HL-60 (cell line): ENCODE measurements around the gene CAMK1D.

Experiments used
- DNase-seq, 2 experiments: peaks; one replicate each; pipeline ENCODE4 v3.0.0-alpha.2; 2010 to 2020; ENCODE audit warnings: low read depth in 1 of 2, low spot score in 1 of 2
- H3K27ac ChIP-seq: fragments of 250-450 bp; sonication (Bioruptor Pico); replicated peaks from 2 replicates; pipeline ENCODE4 v1.5.1; 2020; ENCODE audit warnings: mild to moderate bottlenecking, moderate library complexity
- H3K27me3 ChIP-seq: fragments of 250-450 bp; sonication (Bioruptor Pico); 2 replicates; pipeline ENCODE4 v1.5.1; 2021; ENCODE audit warnings: mild to moderate bottlenecking, moderate library complexity; ENCODE audit not compliant: insufficient read depth, poor library complexity, severe bottlenecking
- H3K4me3 ChIP-seq: replicated peaks from 2 replicates; pipeline ENCODE4 v1.5.1; 2011; ENCODE audit warnings: mild to moderate bottlenecking, control low read depth, low read length; ENCODE audit not compliant: insufficient read depth
- GABPA ChIP-seq: IDR thresholded peaks from 2 replicates; pipeline ENCODE4 v1.6.1; 2012; ENCODE audit warnings: low read depth
- POLR2AphosphoS5 ChIP-seq: IDR thresholded peaks from 2 replicates; pipeline ENCODE4 v1.6.1; 2012; ENCODE audit warnings: low read depth
- SPI1 ChIP-seq: IDR thresholded peaks from 2 replicates; pipeline ENCODE4 v1.6.1; 2012; ENCODE audit warnings: low read depth, mild to moderate bottlenecking, borderline replicate concordance
- TF ChIP-seq, protein P1 (sequence below): IDR thresholded peaks from one replicate; pipeline ENCODE4 v1.5.1; 2011; ENCODE audit warnings: low read length, control low read depth, inconsistent platforms; ENCODE audit not compliant: insufficient read depth
- TF ChIP-seq, protein P2 (sequence below): IDR thresholded peaks from 2 replicates; pipeline ENCODE4 v1.6.1; 2012; ENCODE audit warnings: low read depth; ENCODE audit not compliant: insufficient replicate concordance

Gene CAMK1D

GRCh38 chr10:12372846-12373245 lies 23.5 kb downstream of the CAMK1D start:
- TF ChIP-seq SPI1 (no peak), GABPA (no peak), POLR2AphosphoS5 (no peak)
- TF ChIP-seq, protein P1, sequence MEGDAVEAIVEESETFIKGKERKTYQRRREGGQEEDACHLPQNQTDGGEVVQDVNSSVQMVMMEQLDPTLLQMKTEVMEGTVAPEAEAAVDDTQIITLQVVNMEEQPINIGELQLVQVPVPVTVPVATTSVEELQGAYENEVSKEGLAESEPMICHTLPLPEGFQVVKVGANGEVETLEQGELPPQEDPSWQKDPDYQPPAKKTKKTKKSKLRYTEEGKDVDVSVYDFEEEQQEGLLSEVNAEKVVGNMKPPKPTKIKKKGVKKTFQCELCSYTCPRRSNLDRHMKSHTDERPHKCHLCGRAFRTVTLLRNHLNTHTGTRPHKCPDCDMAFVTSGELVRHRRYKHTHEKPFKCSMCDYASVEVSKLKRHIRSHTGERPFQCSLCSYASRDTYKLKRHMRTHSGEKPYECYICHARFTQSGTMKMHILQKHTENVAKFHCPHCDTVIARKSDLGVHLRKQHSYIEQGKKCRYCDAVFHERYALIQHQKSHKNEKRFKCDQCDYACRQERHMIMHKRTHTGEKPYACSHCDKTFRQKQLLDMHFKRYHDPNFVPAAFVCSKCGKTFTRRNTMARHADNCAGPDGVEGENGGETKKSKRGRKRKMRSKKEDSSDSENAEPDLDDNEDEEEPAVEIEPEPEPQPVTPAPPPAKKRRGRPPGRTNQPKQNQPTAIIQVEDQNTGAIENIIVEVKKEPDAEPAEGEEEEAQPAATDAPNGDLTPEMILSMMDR: no peak
- TF ChIP-seq, protein P2, sequence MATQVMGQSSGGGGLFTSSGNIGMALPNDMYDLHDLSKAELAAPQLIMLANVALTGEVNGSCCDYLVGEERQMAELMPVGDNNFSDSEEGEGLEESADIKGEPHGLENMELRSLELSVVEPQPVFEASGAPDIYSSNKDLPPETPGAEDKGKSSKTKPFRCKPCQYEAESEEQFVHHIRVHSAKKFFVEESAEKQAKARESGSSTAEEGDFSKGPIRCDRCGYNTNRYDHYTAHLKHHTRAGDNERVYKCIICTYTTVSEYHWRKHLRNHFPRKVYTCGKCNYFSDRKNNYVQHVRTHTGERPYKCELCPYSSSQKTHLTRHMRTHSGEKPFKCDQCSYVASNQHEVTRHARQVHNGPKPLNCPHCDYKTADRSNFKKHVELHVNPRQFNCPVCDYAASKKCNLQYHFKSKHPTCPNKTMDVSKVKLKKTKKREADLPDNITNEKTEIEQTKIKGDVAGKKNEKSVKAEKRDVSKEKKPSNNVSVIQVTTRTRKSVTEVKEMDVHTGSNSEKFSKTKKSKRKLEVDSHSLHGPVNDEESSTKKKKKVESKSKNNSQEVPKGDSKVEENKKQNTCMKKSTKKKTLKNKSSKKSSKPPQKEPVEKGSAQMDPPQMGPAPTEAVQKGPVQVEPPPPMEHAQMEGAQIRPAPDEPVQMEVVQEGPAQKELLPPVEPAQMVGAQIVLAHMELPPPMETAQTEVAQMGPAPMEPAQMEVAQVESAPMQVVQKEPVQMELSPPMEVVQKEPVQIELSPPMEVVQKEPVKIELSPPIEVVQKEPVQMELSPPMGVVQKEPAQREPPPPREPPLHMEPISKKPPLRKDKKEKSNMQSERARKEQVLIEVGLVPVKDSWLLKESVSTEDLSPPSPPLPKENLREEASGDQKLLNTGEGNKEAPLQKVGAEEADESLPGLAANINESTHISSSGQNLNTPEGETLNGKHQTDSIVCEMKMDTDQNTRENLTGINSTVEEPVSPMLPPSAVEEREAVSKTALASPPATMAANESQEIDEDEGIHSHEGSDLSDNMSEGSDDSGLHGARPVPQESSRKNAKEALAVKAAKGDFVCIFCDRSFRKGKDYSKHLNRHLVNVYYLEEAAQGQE: no peak
- H3K4me3 ChIP-seq: no peak overlapping the region
- no peak for DNase-seq
- H3K27ac ChIP-seq: no peak overlapping the region
- no peaks in the 10 kb centered on the region for H3K27me3 ChIP-seq

DNA sequence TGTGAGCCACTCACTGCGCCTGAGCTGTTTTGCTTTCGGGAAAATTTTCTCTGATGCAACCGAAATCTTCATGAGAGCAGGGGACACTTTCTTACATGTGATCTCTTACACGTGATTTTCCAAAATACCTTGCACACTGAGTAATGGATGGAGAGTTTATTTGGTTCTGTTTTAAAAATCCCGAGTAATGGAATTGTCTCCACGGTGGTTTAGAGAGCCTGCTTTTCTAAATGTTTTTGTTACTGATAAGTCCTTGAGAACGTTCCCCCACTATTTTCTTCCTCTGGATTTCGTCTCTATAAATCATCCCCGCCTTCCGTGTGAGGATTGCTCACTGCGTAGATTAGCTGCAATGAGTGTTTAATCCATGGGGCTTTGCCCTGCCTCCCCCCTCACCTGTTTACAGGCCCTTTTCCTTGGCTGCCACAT lies 25.7 kb downstream of the CAMK1D start:
- H3K27ac ChIP-seq: no peak overlapping the region

GRCh38 chr10:12376211-12376610 lies 26.9 kb downstream of the CAMK1D start:
- TF ChIP-seq, protein P1: no peak
- TF ChIP-seq SPI1 (no peak), POLR2AphosphoS5 (no peak), GABPA (no peak)
- TF ChIP-seq, protein P2: no peak
- H3K4me3 ChIP-seq: no peak overlapping the region
- H3K27me3 ChIP-seq: no peaks in the 10 kb centered on the region
- H3K27ac ChIP-seq: no peak overlapping the region
- DNase-seq: no peak

More for the DNA sequence above, 25.7 kb downstream of the CAMK1D start:
- no peak overlapping the region for H3K4me3 ChIP-seq
- TF ChIP-seq GABPA: no peak
- TF ChIP-seq POLR2AphosphoS5: no peak
- TF ChIP-seq SPI1: no peak
- TF ChIP-seq, protein P2: no peak
- TF ChIP-seq, protein P1: no peak
- no peaks in the 10 kb centered on the region for H3K27me3 ChIP-seq
- DNase-seq: no peak
